Keratinocyte (primary cell): ENCODE measurements around the gene DISC1.

Experiments used
- CTCF ChIP-seq, 3 experiments: IDR thresholded peaks in 1 of 3; conservative IDR thresholded peaks in 1 of 3; optimal IDR thresholded peaks in 1 of 3; 2 replicates in 2 of 3; 3 replicates in 1 of 3; pipeline versions ENCODE3 to v1.5.1; 2011; ENCODE audit warnings: low read length in 3 of 3, mild to moderate bottlenecking in 3 of 3, moderate library complexity in 2 of 3, control low read depth in 1 of 3, inconsistent platforms in 1 of 3; ENCODE audit not compliant: insufficient read depth in 2 of 3; ENCODE audit errors: extremely low read depth in 1 of 3
- EZH2 ChIP-seq: IDR thresholded peaks from one replicate; pipeline ENCODE4 v1.6.1; 2012; ENCODE audit warnings: inconsistent platforms, mild to moderate bottlenecking, low read length, moderate library complexity

GRCh38 chr1:231839999-231840398, 213.4 kb downstream of the DISC1 start:
- TF ChIP-seq CTCF (optimal IDR thresholded peaks at IDR 0.05 in 1 of 3, IDR thresholded peaks at IDR 0.05 in 1 of 3, conservative IDR thresholded peaks at IDR 0.05 in 1 of 3; ENCODE audit: extremely low read depth in 1 of 3, insufficient read depth in 2 of 3, low read length in 3 of 3) = no peak
- TF ChIP-seq EZH2 = no peak
